Measurements from ENCODE around the gene NT5C2.

DNA sequence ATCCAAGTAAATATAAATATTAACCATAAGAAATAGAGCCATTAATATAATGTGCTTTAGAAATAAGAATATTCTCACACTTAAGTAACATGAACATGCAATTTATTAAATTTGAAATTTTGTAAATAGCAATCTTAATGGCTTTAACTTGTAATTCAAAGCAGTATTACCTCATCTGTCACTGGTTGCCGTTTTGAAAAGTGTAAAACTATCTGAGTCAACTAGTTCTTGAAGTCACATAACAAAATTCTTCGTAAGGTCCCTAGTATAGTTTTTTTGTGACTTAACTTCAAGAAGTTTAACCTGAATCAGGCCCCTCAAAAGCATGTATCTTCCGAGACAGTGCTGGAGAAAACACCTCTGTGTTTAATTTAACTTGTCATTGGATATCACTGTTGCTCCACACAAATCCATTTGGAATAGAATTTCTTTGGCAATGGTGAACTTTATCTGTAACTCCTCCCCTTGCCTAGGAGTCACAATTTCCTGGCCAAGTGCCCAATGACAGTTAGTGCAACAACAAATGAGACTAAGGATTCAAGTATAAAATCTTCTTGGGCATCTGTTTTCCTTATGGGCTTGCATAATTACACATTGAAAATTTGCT lies 47.1 kb downstream of the NT5C2 start:
- TF ChIP-seq, protein P1, sequence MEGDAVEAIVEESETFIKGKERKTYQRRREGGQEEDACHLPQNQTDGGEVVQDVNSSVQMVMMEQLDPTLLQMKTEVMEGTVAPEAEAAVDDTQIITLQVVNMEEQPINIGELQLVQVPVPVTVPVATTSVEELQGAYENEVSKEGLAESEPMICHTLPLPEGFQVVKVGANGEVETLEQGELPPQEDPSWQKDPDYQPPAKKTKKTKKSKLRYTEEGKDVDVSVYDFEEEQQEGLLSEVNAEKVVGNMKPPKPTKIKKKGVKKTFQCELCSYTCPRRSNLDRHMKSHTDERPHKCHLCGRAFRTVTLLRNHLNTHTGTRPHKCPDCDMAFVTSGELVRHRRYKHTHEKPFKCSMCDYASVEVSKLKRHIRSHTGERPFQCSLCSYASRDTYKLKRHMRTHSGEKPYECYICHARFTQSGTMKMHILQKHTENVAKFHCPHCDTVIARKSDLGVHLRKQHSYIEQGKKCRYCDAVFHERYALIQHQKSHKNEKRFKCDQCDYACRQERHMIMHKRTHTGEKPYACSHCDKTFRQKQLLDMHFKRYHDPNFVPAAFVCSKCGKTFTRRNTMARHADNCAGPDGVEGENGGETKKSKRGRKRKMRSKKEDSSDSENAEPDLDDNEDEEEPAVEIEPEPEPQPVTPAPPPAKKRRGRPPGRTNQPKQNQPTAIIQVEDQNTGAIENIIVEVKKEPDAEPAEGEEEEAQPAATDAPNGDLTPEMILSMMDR (IDR thresholded peaks at IDR 0.05), result no peak
- TF ChIP-seq ZFX (IDR thresholded peaks at IDR 0.05; ENCODE audit: borderline replicate concordance), result no peak
